Progenitor cell of endocrine pancreas (in vitro differentiated cells): ENCODE data around the gene MTFR2. TPM values are rescaled to one million over a fixed set of nuclear protein-coding genes. Genes with fewer than 3 reads are reported as not detected.

Experiments
- DNase-seq: peaks from one replicate; pipeline ENCODE4 v3.0.0; 2021; ENCODE audit warnings: low spot score; ENCODE audit not compliant: unreplicated experiment
- H3K27ac Mint-ChIP-seq: 2 replicates; pipeline ENCODE4 v1.8.0; 2021; ENCODE audit warnings: mild to moderate bottlenecking, moderate library complexity, mixed read lengths
- H3K27me3 Mint-ChIP-seq: 2 replicates; pipeline ENCODE4 v1.8.0; 2021; ENCODE audit warnings: mixed read lengths
- H3K36me3 Mint-ChIP-seq: 2 replicates; pipeline ENCODE4 v1.8.0; 2022; ENCODE audit warnings: mixed read lengths; ENCODE audit not compliant: insufficient read depth
- H3K4me1 Mint-ChIP-seq: 2 replicates; pipeline ENCODE4 v1.8.0; 2021; ENCODE audit warnings: low read depth, mixed read lengths
- H3K4me3 Mint-ChIP-seq: 2 replicates; pipeline ENCODE4 v1.8.0; 2021; ENCODE audit warnings: low read depth, mild to moderate bottlenecking, moderate library complexity, mixed read lengths
- H3K9me3 Mint-ChIP-seq: 2 replicates; pipeline ENCODE4 v1.8.0; 2021; ENCODE audit warnings: low read depth, mixed read lengths
- total RNA-seq: library from RNA; stranded (reverse); gene quantifications from 2 replicates; pipeline ENCODE4 v1.2.1, GENCODE V29; 2021
- TF ChIP-seq, protein P1 (sequence below): fragments of 200-600 bp; sonication (generic); IDR thresholded peaks from one replicate; pipeline ENCODE4 v1.5.0; 2021; ENCODE audit warnings: antibody characterized with exemption, mild to moderate bottlenecking; ENCODE audit not compliant: unreplicated experiment

Gene MTFR2
- total RNA-seq, 1 donor from 2014 or later: 3.8 TPM

DNA sequence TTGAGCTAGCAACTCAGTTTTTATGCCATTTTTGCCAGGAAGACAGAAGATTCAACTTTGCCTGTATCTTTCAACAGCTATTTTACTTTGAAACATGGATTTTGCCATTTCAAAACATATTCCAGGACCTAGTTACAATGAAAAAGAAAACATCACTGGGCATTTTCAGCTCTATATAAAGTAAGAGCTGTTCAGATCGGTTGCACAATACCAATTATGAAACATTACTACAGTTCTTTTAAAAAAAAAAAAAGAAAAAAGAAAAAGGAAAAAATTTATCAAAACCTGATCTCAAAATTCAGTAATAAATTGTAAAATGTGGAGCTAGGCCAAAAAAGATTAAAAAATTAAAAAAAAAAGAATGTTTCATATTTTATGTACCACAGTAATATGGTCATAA is 24.0 kb upstream of the MTFR2 start:
- Mint-ChIP-seq H3K9me3 (no peaks in the 10 kb centered on the region), H3K36me3 (peaks cover 31% of the 10 kb centered on the region), H3K27me3 (no peaks in the 10 kb centered on the region), H3K4me3 (no peak overlapping the region), H3K27ac (no peak overlapping the region), H3K4me1 (no peaks in the 10 kb centered on the region)
- TF ChIP-seq, protein P1, sequence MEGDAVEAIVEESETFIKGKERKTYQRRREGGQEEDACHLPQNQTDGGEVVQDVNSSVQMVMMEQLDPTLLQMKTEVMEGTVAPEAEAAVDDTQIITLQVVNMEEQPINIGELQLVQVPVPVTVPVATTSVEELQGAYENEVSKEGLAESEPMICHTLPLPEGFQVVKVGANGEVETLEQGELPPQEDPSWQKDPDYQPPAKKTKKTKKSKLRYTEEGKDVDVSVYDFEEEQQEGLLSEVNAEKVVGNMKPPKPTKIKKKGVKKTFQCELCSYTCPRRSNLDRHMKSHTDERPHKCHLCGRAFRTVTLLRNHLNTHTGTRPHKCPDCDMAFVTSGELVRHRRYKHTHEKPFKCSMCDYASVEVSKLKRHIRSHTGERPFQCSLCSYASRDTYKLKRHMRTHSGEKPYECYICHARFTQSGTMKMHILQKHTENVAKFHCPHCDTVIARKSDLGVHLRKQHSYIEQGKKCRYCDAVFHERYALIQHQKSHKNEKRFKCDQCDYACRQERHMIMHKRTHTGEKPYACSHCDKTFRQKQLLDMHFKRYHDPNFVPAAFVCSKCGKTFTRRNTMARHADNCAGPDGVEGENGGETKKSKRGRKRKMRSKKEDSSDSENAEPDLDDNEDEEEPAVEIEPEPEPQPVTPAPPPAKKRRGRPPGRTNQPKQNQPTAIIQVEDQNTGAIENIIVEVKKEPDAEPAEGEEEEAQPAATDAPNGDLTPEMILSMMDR: no peak
- DNase-seq: no peak

DNA sequence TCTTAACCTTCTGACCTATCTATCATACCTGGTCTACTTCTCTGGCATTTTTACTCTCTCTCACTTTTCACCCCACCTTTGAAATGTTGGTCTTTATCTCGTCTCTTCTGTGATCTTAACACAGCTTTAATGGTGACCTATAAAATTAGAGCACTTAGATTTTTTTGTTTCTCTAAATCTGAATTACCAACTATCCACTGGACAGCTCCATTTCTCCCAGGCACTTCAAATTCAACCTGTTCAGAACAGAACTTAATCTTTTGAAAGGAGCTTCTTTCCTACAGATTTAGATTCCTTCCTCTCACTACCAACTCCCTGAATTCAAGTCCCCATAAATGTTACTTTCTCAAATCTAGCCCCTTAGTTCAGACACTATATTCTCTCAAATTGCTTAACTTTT is 15.0 kb upstream of the MTFR2 start:
- H3K36me3 Mint-ChIP-seq: peaks cover 33% of the 10 kb centered on the region
- H3K4me3 Mint-ChIP-seq: no peak overlapping the region
- TF ChIP-seq, protein P1: no peak
- H3K27me3 Mint-ChIP-seq: no peaks in the 10 kb centered on the region
- DNase-seq: no peak
- H3K9me3 Mint-ChIP-seq: no peaks in the 10 kb centered on the region
- no peaks in the 10 kb centered on the region for H3K4me1 Mint-ChIP-seq
- peak overlapping the region; percentile 43 for H3K27ac Mint-ChIP-seq

DNA sequence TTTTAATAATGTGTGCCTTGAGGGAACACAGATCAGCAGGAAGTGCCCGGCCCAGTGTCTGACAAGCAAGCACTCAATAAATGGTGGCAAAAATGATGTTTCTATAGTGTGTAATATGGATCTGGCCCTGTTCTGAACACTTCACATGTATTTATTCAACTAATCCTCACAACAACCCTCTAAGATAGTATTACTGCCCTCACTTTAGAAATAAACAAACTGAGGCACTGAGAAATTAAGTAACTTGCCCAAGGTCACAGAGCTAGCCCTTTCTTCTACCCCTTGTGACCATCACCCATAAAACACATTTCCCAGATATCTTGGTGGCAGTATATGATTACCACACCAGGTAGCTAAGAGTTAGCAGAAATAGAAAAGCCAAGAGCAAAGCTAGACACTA is 12.8 kb upstream of the MTFR2 start:
- H3K36me3 Mint-ChIP-seq: peaks cover 31% of the 10 kb centered on the region
- no peak overlapping the region for H3K27ac Mint-ChIP-seq
- no peaks in the 10 kb centered on the region for H3K4me1 Mint-ChIP-seq
- H3K9me3 Mint-ChIP-seq: no peaks in the 10 kb centered on the region
- TF ChIP-seq, protein P1: no peak
- DNase-seq: no peak
- no peak overlapping the region for H3K4me3 Mint-ChIP-seq
- H3K27me3 Mint-ChIP-seq: no peaks in the 10 kb centered on the region

DNA sequence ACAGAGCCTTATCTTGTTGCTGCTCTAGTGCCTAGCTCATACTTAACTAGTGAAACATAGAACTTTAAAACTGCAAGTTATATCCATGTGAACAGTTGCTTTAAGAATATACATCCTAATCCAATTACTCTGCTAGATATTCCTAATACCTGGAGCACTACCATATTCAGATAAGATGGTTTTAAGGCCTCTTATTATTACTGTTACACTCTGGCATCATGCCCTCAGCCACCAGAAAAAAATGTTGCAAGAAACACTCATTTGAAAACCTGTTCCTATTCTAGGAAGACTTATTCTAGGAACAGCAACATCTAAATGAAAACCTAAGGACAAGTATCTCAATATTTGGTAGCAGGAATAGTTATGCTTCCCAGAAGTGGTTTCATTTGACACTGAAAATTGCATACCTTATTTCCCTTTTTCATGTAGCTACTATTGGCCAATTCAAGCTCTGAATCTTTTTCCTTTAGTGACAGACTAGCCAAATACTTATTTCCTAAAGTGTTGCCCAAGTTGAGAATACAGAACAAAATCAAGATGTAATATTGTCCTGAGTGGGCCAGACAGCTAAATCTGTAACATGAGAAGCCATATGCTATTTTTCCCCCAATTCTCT is 4.8 kb upstream of the MTFR2 start:
- TF ChIP-seq, protein P1: no peak
- peaks cover 7% of the 10 kb centered on the region for H3K36me3 Mint-ChIP-seq
- H3K9me3 Mint-ChIP-seq: no peaks in the 10 kb centered on the region

DNA sequence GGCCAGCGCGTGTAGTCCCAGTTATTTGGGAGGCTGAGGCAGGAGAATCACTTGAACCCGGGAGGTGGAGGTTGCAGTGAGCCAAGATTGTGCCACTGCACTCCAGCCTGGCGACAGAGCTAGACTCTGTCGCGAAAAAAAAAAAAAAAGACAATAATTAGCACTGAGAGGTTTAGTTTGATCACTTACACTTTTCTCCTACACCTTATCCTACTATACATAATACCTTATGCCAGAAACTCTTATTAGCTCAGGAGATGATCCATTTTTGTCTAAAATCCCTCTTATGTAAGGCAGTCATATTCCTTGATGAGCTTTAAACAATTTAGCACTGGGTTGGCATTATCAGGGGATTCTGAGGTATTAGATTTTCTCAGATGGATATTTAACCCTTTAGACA is 3.6 kb upstream of the MTFR2 start:
- H3K36me3 Mint-ChIP-seq: peaks cover 2% of the 10 kb centered on the region
- H3K27me3 Mint-ChIP-seq: no peaks in the 10 kb centered on the region
- H3K27ac Mint-ChIP-seq: no peak overlapping the region
- DNase-seq: no peak
- H3K9me3 Mint-ChIP-seq: no peaks in the 10 kb centered on the region
- H3K4me3 Mint-ChIP-seq: no peak overlapping the region
- H3K4me1 Mint-ChIP-seq: peaks cover 26% of the 10 kb centered on the region
- TF ChIP-seq, protein P1: no peak

More for the DNA sequence above, 4.8 kb upstream of the MTFR2 start:
- peaks cover 16% of the 10 kb centered on the region for H3K4me1 Mint-ChIP-seq
- no peak for DNase-seq
- H3K27ac Mint-ChIP-seq: no peak overlapping the region
- no peaks in the 10 kb centered on the region for H3K27me3 Mint-ChIP-seq
- H3K4me3 Mint-ChIP-seq: no peak overlapping the region
